Retinal pigment epithelial cell (primary cell): Measurements from ENCODE around the gene AGO4.
A peak's percentile ranks its signal among the peaks of the same experiment; 100 is the strongest.
"Not testable (repeated sequence)": the region's sequence is repeated elsewhere in the genome, so short reads cannot be mapped to it uniquely, and the experiment has no call there.

Experiments
- DNase-seq: peaks from one replicate; pipeline ENCODE4 v3.0.0-alpha.2; 2010; ENCODE audit warnings: low read depth
- H3K4me3 ChIP-seq: 2 replicates; pipeline ENCODE4 v1.5.1; 2011; ENCODE audit warnings: mild to moderate bottlenecking, low read length, control low read depth, moderate library complexity
- TF ChIP-seq, protein P1 (sequence below): conservative IDR thresholded peaks from 2 replicates; pipeline ENCODE4 v1.5.1; 2011; ENCODE audit warnings: low read depth, low read length, control low read depth, inconsistent platforms

Gene AGO4

DNA sequence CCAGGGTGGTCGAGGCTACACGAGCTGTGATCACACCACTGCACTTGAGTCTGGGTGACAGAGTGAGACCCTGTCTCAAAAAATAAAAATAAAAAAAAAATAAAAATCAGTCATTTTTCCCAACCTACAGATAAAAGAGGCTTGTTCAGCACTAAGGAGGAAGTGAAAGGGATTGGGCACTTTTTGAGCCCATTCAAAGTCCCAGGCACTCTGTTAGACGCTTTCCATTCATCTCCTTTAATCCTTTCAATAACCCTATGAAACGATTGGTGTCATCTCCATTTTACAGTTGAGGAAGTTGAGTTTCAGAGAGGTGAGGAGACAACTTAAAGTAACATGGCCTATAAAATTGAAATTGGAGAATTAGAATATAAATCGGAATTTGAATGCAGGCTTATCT, 10.4 kb upstream of the AGO4 start:
- TF ChIP-seq, protein P1, sequence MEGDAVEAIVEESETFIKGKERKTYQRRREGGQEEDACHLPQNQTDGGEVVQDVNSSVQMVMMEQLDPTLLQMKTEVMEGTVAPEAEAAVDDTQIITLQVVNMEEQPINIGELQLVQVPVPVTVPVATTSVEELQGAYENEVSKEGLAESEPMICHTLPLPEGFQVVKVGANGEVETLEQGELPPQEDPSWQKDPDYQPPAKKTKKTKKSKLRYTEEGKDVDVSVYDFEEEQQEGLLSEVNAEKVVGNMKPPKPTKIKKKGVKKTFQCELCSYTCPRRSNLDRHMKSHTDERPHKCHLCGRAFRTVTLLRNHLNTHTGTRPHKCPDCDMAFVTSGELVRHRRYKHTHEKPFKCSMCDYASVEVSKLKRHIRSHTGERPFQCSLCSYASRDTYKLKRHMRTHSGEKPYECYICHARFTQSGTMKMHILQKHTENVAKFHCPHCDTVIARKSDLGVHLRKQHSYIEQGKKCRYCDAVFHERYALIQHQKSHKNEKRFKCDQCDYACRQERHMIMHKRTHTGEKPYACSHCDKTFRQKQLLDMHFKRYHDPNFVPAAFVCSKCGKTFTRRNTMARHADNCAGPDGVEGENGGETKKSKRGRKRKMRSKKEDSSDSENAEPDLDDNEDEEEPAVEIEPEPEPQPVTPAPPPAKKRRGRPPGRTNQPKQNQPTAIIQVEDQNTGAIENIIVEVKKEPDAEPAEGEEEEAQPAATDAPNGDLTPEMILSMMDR: no peak
- no peak overlapping the region for H3K4me3 ChIP-seq
- DNase-seq: no peak

DNA sequence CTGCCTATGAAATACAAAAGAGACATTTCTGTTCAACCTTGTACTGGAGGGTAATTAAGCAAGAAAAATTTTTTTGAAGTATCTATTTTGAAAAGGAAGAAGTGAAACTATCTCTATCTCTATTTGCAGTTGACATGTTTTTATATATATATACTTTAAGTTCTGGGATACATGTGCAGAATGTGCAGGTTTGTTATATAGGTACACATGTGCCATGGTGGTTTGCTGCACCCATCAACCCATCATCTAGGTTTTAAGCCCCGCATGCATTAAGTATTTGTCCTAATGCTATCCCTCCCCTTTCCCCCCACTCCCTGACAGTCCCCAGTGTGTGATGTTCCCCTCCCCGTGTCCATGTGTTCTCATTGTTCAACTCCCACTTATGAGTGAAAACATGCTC, 9.8 kb upstream of the AGO4 start:
- not testable (repeated sequence) for DNase-seq, H3K4me3 ChIP-seq

DNA sequence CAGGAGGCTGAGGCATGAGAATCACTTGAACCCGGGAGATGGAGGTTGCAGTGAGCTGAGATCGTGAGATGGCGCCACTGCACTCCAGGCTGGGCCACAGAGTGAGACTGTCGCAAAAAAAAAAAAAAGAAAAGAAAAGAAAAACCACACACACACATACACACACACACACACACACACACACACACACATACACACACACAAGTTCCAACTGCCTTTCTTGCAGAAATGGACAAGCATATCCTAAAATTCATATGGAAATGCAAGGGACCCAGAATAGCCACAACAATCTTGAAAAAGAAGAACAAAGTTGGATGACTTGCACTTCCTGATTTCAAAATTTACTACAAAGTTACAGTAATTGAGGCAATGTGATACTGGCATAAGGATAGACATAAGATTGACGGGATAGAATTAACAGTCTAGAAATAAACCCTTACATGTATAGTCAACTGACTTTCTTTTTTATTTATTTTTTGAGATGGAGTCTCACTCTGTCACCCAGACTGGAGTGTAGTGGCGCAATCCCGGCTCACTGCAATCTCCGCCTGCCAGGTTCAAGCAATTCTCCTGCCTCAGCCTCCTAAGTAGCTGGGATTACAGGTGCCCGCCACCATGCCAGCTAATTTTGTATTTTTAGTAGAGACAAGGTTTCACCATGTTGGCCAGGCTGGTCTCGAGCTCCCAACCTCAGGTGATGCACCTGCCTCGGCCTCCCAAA, 7.5 kb upstream of the AGO4 start:
- DNase-seq, H3K4me3 ChIP-seq: not testable (repeated sequence)

DNA sequence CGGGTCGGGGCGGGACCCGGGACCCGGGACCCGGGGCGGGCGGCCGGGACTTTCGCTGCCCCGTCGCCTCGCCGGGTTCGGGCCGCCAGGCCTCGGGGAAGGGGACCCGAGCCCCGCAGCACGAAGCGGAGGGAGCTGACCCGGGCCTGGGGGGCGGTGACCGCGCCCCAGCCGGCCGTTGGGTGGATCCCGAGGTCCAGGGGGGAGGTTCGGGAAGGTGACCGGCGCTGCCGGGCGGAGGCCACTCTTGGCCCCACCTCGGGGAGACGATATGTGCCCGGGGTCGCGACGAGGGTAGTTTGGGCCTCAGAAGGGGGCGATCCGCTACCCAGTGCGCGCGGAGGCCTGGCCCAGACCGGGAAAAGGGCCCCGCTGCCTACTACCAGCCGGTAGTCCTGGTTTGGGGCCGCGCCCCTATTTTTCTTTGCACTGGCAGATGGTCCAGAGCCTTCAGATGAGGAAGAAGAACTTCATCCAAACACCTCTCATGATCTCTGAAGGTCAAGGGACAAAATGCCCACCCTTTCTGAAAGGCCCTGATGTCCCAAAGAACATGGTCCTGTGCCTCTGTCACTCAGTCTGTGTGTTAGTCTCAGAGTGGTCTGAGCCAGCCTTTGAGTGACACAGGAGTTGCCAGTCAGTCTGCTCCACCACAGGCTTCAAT, 766 bp downstream of the AGO4 start:
- DNase-seq: no peak
- TF ChIP-seq, protein P1: no peak
- peak overlapping the region; percentile 77 for H3K4me3 ChIP-seq

DNA sequence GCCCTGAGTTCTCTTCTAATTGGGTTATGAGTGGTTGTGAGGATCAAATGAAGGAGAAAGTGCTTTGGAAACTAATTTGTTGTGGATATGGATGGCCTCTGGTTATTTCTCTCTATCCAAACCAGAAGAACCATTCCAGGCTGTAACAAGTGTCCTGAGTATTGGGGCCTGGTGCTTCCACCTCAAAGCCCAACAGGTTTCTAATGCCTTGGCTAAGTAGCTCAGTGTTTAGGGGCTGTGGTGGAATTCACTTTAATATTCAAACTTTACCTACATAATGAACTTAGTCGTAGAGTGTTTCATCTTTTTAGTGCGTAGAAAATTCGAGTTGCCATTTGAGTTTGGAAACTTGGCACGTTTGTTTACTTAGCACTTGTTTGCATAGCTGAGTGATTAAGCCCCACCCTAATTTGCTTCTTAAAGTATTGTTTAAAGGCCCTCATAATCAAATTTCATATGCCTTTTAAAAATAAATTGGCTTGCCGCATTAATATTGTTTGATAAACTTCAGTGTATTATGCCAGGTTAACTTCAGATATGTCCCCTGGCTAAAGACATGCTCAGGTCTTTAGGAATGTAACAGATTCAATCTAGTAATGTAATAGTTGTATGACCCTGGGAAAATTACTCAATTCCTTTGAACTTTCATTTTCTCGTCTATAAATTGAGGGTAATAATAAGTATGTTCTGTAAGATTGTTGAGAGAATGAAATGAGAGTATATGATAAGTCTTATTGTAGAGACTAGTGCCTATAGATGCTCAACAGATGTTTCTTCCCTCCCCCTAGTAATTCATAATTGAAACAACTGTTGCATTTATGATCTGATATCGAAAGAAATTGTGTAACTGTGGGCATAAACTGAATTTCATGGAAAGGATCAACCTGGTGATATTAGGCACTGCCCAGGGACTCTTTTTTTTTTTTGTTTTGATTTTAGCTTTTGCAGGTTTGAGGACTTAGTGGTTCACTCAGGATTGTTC, 1.6 kb downstream of the AGO4 start:
- peak overlapping the region; percentile 77 for H3K4me3 ChIP-seq
- no peak for DNase-seq
- TF ChIP-seq, protein P1: no peak

DNA sequence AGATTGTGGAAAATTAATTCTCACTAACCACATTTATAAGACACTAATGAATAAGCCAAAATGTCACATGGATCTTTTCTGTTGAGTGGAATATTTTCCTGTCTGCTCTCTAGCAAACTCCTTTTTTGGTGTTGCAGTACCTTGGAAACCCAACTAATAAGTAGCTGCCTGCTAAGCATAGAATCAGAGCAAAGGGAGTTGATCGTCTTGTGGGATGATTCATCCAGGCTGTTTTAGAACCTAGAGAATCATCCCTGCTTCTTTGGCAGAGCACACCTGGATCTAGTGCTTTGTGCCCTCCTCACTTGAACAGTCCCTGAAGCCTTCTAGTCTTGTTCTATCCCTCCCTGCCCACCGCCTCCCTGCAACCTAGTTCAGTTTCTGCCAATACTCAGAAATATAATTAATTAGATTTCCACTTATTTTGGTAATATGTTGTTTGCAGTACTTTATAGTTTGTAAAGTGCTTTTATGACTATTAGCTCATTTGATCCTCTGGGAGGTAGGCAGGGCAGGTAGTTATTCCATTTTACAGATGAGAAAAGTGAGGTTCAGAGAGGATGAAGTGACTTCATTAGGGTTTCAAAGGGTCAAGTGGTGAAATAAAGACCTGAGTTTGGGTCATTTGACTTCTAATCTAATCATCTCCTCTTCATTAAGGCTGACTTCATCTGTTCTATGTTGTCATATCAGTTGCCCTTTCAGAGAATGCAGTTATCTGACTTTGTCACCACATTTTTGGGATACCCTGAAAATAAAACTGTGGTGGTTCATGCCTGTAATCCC, 2.5 kb downstream of the AGO4 start:
- TF ChIP-seq, protein P1: no peak
- no peak for DNase-seq
- H3K4me3 ChIP-seq: no peak overlapping the region

DNA sequence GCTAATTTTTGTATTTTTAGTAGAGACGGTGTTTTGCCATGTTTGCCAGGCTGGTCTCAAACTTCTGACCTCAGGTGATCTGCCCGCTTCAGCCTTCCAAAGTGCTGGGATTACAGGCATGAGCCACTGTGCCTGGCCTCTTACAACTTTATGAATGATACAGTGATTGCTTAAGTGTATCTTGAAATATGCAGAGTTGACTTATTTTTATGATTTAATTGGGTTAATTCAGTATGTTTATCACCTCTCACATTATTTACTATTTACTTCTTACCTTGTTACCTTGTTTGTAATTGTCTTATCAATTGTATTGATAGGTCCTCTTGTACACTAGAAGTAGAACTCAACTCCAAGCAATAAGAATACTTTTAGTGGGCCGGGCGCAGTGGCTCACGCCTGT, 4.9 kb downstream of the AGO4 start:
- not testable (repeated sequence) for H3K4me3 ChIP-seq, DNase-seq

DNA sequence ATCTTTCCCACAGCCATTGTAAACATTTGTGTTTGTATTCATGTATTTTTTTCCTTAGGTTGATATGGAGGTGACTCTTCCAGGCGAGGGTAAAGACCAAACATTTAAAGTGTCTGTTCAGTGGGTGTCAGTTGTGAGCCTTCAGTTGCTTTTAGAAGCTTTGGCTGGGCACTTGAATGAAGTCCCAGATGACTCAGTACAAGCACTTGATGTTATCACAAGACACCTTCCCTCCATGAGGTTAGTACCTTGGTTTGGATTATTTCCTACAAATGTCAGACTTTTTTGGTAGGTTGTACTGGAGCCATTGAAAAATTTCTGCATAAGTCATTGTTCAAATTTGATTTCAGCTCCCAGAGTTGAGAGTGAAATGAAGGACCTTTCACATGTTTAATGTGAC, 17.4 kb downstream of the AGO4 start:
- no peak overlapping the region for H3K4me3 ChIP-seq
- DNase-seq: no peak
- TF ChIP-seq, protein P1: no peak
